ENCODE data around the gene IER2. TPM values are rescaled to one million over a fixed set of nuclear protein-coding genes. Genes with fewer than 3 reads are reported as not detected.

The IER2 gene
- total and polyA plus RNA-seq, 12 donors, result 19.2 to 54.6 (median 36.0) TPM

DNA sequence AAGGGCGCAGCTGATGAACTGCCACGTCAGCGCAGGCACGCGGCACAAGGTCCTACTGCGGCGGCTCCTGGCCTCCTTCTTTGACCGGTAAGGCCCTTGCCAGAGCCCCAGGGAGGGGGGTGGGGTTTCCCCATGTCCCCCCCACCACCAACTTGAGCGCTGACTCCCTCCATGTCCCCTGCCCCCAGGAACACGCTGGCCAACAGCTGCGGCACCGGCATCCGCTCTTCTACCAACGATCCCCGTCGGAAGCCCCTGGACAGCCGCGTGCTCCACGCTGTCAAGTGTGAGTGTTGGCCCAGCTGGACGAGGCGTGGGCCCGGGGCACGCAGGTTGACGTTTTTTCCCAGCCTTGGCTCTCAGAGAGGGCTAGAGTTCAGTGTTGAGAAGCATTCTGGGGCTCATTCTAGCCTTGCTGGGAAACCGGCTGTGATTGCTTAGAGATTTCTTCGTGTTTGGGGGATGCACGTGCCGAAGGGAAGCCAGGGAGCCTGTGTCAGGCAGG, 12.9 kb upstream of the IER2 start:
- Histone ChIP-seq H3K27me3 (no peaks in the 10 kb centered on the region), H3K27ac (no peak overlapping the region), H3K4me1 (peaks cover 0 to 24% (median 17%) of the 10 kb centered on the region in 9 donors), H3K9me3 (no peaks in the 10 kb centered on the region), H3K36me3 (peaks cover 0 to 64% (median 8%) of the 10 kb centered on the region in 9 donors), H3K4me3 (no peak overlapping the region)
- intact Hi-C loops (cut with DNase I), result no loop called here
- DNase-seq (no peak), ATAC-seq (no peak)
- TF ChIP-seq, protein P1, sequence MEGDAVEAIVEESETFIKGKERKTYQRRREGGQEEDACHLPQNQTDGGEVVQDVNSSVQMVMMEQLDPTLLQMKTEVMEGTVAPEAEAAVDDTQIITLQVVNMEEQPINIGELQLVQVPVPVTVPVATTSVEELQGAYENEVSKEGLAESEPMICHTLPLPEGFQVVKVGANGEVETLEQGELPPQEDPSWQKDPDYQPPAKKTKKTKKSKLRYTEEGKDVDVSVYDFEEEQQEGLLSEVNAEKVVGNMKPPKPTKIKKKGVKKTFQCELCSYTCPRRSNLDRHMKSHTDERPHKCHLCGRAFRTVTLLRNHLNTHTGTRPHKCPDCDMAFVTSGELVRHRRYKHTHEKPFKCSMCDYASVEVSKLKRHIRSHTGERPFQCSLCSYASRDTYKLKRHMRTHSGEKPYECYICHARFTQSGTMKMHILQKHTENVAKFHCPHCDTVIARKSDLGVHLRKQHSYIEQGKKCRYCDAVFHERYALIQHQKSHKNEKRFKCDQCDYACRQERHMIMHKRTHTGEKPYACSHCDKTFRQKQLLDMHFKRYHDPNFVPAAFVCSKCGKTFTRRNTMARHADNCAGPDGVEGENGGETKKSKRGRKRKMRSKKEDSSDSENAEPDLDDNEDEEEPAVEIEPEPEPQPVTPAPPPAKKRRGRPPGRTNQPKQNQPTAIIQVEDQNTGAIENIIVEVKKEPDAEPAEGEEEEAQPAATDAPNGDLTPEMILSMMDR (IDR thresholded peaks at IDR 0.05), result no peak
- WGBS, 2 donors, result 92 to 94% methylated on average over 28 of the region's 28 CpGs

DNA sequence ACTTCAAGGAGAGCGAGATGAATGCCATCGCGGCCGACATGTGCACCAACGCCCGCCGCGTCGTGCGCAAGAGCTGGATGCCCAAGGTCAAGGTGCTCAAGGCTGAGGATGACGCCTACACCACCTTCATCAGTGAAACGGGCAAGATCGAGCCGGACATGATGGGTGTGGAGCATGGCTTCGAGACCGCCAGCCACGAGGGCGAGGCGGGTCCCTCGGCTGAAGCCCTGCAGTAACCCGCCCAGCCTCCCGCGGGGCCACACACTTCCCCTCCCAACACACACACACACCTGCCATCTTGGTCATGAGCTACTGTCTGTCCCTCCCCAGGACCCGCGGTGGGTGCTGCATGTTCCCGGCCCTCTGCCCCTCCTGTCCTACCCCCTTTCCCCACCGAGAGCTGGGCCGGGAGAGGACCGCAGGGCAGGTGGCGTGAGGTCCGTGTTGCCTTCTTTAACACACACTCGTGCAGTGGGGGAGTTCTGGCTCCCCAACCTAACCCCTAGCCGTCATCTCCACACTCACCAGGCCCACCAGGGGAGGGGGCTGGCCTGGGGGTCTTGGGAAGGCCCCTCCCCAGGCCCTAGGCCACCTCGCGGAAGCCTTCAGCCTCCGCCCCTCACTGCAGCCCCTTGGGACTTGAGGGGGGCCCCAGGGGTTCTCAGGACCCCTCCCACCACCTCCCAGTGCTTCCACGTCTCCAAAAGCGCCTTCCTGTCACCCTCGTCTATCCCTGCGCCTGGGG, 11.9 kb upstream of the IER2 start:
- TF ChIP-seq, protein P1 (IDR thresholded peaks at IDR 0.05), result no peak
- no peak overlapping the region for H3K27ac ChIP-seq
- no peaks in the 10 kb centered on the region for H3K27me3 ChIP-seq
- DNase-seq (no peak), ATAC-seq (no peak)
- H3K4me1 ChIP-seq, result peaks cover 0 to 17% (median 15%) of the 10 kb centered on the region in 9 donors
- intact Hi-C loops (cut with DNase I), result no loop called here
- no peak overlapping the region for H3K4me3 ChIP-seq
- no peaks in the 10 kb centered on the region for H3K9me3 ChIP-seq
- WGBS, 2 donors, result 89 to 92% methylated on average over 40 of the region's 40 CpGs
- peaks cover 0 to 70% (median 8%) of the 10 kb centered on the region in 9 donors for H3K36me3 ChIP-seq

DNA sequence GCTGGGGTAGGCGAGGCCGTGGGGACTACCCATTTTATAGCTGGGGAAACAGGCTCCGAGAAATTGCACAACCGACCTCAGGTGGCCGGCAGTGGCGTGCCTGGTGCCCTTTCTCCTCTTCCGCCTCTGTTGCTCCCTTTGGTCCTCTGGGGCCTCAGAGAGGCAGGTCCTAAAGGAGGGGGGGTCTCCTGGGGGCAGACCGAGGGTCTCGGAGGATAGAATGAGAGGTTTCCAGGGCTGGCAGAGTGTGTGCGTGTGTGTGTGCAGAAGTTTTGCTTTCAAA, 11.4 kb upstream of the IER2 start:
- peaks cover 0 to 75% (median 10%) of the 10 kb centered on the region in 9 donors for H3K36me3 ChIP-seq
- H3K4me3 ChIP-seq, result no peak overlapping the region
- DNase-seq (no peak), ATAC-seq (no peak)
- no peaks in the 10 kb centered on the region for H3K27me3 ChIP-seq
- H3K9me3 ChIP-seq, result no peaks in the 10 kb centered on the region
- H3K27ac ChIP-seq, result no peak overlapping the region
- WGBS, 2 donors, result 84% methylated on average over 10 of the region's 10 CpGs
- TF ChIP-seq, protein P1 (IDR thresholded peaks at IDR 0.05), result no peak
- H3K4me1 ChIP-seq, result peaks cover 0 to 12% (median 10%) of the 10 kb centered on the region in 9 donors
- intact Hi-C loops (cut with DNase I), result no loop called here

DNA sequence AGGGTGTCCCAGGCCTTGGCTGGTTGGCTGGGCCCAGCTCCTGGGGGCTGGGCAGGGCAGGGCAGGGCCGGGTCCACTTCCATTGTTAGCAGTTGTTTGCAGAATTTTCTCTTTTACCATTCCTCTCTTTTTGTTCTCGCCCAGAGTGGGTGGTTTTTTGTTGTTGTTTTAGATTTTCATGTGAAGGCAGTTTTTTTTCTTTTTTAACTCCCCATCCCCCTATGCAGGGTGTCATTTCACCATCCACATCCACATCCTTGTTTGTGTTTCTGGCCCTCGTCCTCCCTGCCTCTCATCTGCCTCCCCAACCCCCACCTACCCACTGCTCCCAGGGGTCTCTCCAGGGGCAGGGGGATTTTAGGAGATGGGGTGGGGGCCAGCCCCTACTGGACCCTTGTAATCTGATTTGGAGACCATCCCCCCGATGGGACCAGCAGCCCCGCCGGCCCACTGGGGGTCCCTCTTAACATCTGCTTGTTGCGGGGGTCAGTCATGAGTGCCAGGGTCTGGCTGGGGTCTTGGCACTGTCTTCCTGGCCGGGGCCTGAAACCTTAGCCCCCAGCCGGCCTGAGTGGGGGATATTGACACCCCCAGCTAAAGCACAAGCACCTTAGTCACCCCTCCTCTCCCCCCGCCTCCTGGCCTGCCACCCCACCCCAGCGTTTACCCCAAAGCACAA, 10.4 kb upstream of the IER2 start:
- DNase-seq, result no peak
- Histone ChIP-seq H3K9me3 (no peaks in the 10 kb centered on the region), H3K4me1 (peaks cover 0 to 11% (median 1%) of the 10 kb centered on the region in 9 donors), H3K27me3 (no peaks in the 10 kb centered on the region), H3K27ac (peak overlapping the region in 1 of 10 donors; percentile 14), H3K36me3 (peaks cover 5 to 84% (median 19%) of the 10 kb centered on the region in 9 donors), H3K4me3 (no peak overlapping the region)
- ATAC-seq, result no peak
- TF ChIP-seq, protein P1 (IDR thresholded peaks at IDR 0.05), result no peak
- intact Hi-C loops (cut with DNase I), result no loop called here
- WGBS, 2 donors, result 81 to 83% methylated on average over 11 of the region's 11 CpGs
